ENCODE results near the gene SPATA17.
"Not testable (repeated sequence)": the region's sequence is repeated elsewhere in the genome, so short reads cannot be mapped to it uniquely, and the experiment has no call there.

Gene SPATA17

DNA sequence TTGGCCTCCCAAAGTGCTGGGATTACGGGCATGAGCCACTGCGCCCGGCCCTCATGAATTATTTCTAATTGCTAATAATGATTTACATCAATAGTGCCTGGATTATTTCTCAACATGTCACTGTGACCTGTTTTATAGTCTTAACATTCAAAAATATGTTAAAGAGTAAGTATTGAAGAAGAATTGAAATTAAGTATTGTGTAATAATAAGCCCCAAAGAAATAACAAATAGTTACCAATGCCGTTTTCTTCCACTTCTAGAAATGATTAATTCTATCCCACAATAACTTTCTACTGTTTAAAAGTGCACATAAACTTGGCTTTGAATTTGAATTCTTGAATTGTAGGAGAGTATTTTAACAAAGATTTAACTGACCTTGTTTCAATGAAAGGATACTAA lies 19.5 kb downstream of the SPATA17 start:
- H3K27ac Mint-ChIP-seq = no peak overlapping the region
- H3K9me3 Mint-ChIP-seq = no peaks in the 10 kb centered on the region
- H3K4me3 Mint-ChIP-seq = no peak overlapping the region

DNA sequence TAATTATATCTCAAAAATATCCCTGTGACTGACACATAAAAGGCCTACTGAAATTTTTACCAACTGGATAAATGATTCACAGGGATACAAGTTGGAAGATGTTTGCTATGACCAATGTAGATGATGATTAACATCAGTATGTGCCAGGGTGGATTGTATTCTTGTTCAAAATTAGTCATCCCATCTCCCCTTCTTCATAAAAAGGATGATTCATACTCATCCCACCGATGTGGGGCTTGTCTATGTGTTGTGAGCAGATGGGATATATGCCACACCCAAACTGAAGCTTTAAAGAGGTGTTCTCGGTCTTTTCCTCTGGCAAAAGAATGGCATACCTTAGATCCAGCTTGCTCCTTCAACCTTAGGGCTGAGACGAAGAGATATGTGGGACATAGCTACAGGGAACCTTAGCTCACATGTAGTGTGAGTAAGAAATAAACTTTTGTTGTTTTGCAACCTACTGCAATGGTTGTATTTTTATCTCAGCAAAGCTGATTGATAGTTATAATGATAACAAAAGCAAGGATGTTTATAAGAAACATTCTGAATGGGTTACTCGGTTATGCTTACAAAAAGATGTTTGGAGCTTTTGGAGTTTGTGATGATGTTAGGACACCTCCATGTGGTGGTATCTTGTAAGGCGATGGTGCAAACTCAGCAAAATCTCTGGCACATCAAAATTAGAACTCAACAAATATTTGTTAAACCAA lies 29.4 kb downstream of the SPATA17 start:
- H3K27ac Mint-ChIP-seq = no peak overlapping the region
- H3K9me3 Mint-ChIP-seq = no peaks in the 10 kb centered on the region
- H3K4me1 Mint-ChIP-seq = no peaks in the 10 kb centered on the region
- H3K27me3 Mint-ChIP-seq = no peaks in the 10 kb centered on the region
- H3K36me3 Mint-ChIP-seq = no peaks in the 10 kb centered on the region
- H3K4me3 Mint-ChIP-seq = no peak overlapping the region

More for the DNA sequence above, 19.5 kb downstream of the SPATA17 start:
- no peaks in the 10 kb centered on the region for H3K36me3 Mint-ChIP-seq
- H3K27me3 Mint-ChIP-seq = peaks cover 5% of the 10 kb centered on the region
- no peaks in the 10 kb centered on the region for H3K4me1 Mint-ChIP-seq

DNA sequence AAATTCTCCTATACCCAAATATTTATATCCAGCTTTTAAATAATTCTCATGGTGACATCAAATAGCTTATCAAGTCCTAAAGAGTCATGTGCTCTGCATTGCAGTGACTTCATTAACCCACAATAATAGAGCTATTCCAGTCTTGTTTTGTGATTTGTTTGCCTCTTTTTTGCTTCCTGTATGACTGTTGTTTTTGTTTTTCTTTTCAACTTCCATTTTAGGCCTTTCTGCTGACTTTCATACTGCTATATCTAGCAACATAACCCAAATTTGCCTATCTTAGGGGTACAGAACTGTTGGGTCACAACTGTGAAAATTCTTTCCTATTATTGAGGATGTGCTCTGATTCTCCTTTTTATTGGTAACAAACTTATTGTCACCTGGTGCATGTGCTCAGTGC lies 30.3 kb downstream of the SPATA17 start:
- Mint-ChIP-seq H3K36me3 (no peaks in the 10 kb centered on the region), H3K9me3 (no peaks in the 10 kb centered on the region), H3K27me3 (no peaks in the 10 kb centered on the region), H3K4me3 (no peak overlapping the region), H3K4me1 (no peaks in the 10 kb centered on the region), H3K27ac (peak overlapping the region; percentile 9)

DNA sequence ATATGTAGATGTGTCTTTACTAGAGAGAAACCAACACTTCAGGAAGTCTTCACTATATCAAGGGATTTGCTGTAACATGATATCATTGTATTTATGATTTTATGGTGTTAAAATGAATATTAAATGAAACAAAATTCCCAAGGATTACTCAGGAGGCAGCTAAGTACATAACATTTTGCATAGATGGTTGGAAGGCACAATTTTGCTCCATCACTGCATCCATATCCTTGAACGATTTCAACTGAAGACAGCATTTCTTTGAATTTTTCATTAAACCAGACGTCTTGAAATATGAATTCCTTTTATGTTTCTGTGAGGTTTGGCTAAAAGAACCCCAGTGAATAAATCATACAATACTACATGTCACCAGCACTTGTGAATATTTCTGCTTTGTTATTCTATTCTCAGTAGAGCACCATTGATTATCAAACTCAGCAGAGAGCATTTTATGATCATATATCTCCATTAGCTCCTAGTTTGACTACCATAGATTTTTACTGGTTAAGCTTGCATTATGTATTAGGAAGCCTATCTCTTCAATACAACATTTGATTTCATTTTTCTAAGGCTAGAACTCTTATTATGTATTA lies 37.3 kb downstream of the SPATA17 start:
- H3K27me3 Mint-ChIP-seq = peaks cover 6% of the 10 kb centered on the region
- H3K4me3 Mint-ChIP-seq = no peak overlapping the region
- no peaks in the 10 kb centered on the region for H3K9me3 Mint-ChIP-seq
- no peak overlapping the region for H3K27ac Mint-ChIP-seq
- no peaks in the 10 kb centered on the region for H3K36me3 Mint-ChIP-seq
- H3K4me1 Mint-ChIP-seq = no peaks in the 10 kb centered on the region

DNA sequence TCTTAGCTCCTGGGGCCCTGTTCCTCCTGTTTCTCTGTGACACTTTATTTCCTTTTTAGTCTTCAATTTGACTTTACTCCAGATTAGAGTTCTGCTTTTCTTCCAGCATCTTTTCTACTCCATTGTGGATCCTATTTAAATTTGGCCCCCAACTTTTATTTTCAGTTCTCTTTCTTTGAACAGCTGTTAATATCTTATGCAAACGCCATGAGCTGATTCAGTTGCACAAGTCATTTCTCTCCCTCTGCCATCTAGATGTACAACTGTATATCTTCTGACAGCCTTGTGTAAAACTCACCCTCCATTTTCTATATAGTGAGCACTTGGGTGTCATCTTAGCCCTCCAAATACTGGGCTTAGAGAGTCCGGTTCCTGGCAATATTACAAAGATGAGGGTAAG lies 42.2 kb downstream of the SPATA17 start:
- peaks cover 9% of the 10 kb centered on the region for H3K27me3 Mint-ChIP-seq
- no peaks in the 10 kb centered on the region for H3K9me3 Mint-ChIP-seq
- no peak overlapping the region for H3K4me3 Mint-ChIP-seq
- H3K36me3 Mint-ChIP-seq = no peaks in the 10 kb centered on the region
- no peaks in the 10 kb centered on the region for H3K4me1 Mint-ChIP-seq
- no peak overlapping the region for H3K27ac Mint-ChIP-seq

DNA sequence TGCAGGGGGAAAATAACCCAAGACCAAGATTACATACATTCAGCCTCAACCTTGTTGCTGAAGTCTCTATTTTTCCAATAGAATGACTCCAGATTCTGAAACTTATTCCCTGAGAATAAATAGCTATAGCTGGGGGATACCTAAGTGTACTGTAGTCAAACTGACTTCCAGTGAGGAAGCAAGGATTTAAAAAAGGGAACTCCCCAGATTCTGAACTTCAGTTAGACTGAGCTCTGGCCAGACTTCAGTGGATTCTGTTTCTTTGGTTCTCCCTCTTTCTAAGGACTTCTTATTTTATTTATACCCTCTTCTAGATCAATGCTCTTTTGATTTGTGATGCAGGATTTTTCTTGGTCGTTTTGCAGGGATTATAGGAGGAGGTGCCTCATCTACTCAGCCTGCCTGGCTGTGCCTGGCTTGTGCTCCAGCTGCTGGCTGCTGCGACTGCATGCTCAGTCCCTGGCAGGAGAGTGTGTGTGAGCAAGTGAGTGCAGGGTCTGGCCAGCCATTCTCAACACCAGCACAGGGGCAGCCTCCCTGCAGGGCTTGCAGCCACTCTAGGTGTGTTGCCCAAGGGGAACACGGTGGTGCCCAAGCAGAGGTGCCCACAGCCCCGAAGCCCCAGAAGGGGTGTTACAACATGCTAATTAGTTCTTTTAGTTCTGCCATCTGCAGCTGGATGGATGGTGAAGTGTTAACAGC lies 43.0 kb downstream of the SPATA17 start:
- Mint-ChIP-seq H3K4me1 (no peaks in the 10 kb centered on the region), H3K4me3 (no peak overlapping the region), H3K9me3 (no peaks in the 10 kb centered on the region), H3K27ac (no peak overlapping the region), H3K36me3 (no peaks in the 10 kb centered on the region), H3K27me3 (peaks cover 9% of the 10 kb centered on the region)

DNA sequence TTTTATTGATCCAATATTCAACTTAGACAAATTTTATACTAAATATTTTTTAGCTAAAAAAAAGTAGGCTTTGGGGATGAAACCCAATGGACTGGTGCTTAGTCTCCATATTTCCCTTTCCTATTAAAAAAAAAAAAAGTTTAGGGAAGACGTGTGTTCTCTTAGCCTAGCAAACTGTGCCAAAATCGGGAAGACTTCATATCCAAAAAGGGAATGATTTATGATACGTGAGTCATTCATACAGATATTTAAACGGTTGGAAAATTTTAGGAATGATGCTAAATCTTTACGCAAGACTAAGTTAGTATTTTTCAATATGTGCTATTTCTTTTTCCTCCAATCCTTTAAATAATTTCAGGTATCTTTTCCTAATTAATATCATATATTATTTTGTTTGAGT lies 50.7 kb downstream of the SPATA17 start:
- no peaks in the 10 kb centered on the region for H3K36me3 Mint-ChIP-seq
- no peaks in the 10 kb centered on the region for H3K9me3 Mint-ChIP-seq
- H3K27ac Mint-ChIP-seq = no peak overlapping the region
- no peak overlapping the region for H3K4me3 Mint-ChIP-seq
- peaks cover 1% of the 10 kb centered on the region for H3K27me3 Mint-ChIP-seq
- H3K4me1 Mint-ChIP-seq = no peaks in the 10 kb centered on the region

DNA sequence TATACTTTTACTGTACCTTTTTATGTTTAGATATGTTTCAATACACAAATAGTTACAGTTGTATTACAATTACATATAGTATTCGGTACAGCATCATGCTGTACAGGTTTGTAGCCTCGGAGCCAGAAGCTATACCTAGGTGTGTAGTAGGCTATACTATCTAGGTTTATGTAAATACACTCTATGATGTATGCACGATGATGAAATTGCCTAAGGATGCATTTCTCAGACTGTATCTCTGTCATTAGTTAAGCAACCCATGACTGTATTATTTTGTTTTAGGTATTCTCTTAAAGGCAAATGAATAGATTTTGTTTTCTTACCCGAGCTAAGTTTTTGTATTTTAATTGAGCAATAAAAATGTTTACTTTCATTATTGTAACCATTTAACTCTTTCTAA lies 56.4 kb downstream of the SPATA17 start:
- H3K27me3 Mint-ChIP-seq = peaks cover 3% of the 10 kb centered on the region
- H3K36me3 Mint-ChIP-seq = no peaks in the 10 kb centered on the region
- no peaks in the 10 kb centered on the region for H3K9me3 Mint-ChIP-seq
- H3K27ac Mint-ChIP-seq = no peak overlapping the region
- no peaks in the 10 kb centered on the region for H3K4me1 Mint-ChIP-seq
- H3K4me3 Mint-ChIP-seq = no peak overlapping the region

DNA sequence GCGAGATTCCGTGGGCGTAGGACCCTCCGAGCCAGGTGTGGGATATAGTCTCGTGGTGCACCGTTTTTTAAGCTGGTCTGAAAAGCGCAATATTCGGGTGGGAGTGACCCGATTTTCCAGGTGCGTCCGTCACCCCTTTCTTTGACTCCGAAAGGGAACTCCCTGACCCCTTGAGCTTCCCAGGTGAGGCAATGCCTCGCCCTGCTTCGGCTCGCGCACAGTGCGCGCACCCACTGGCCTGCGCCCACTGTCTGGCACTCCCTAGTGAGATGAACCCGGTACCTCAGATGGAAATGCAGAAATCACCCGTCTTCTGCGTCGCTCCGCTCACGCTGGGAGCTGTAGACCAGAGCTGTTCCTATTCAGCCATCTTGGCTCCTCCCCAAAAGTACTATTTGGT lies 65.0 kb downstream of the SPATA17 start:
- not testable (repeated sequence) for H3K27ac Mint-ChIP-seq, H3K4me1 Mint-ChIP-seq, H3K4me3 Mint-ChIP-seq, H3K27me3 Mint-ChIP-seq, H3K9me3 Mint-ChIP-seq, H3K36me3 Mint-ChIP-seq

DNA sequence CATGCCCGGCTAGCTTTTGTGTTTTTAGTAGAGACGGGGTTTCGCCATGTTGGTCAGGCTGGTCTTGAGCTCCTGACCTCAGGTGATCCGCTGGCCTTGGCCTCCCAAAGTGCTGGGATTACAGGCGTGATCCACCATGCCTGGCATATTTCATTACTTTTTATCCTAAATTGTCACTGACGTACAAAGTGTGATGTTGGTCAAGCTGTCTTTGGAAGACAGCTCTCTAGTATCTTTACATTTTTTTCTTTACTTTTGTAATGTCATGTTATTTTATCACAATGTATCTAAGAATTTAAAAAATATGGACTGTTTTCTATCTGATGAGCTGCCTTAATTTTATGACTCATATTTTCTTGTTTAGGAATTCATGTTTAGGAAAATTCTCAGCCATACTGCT lies 72.2 kb downstream of the SPATA17 start:
- no peaks in the 10 kb centered on the region for H3K36me3 Mint-ChIP-seq
- no peak overlapping the region for H3K4me3 Mint-ChIP-seq
- no peaks in the 10 kb centered on the region for H3K4me1 Mint-ChIP-seq
- H3K27ac Mint-ChIP-seq = no peak overlapping the region
- H3K9me3 Mint-ChIP-seq = peaks cover 10% of the 10 kb centered on the region
- H3K27me3 Mint-ChIP-seq = peaks cover 5% of the 10 kb centered on the region

DNA sequence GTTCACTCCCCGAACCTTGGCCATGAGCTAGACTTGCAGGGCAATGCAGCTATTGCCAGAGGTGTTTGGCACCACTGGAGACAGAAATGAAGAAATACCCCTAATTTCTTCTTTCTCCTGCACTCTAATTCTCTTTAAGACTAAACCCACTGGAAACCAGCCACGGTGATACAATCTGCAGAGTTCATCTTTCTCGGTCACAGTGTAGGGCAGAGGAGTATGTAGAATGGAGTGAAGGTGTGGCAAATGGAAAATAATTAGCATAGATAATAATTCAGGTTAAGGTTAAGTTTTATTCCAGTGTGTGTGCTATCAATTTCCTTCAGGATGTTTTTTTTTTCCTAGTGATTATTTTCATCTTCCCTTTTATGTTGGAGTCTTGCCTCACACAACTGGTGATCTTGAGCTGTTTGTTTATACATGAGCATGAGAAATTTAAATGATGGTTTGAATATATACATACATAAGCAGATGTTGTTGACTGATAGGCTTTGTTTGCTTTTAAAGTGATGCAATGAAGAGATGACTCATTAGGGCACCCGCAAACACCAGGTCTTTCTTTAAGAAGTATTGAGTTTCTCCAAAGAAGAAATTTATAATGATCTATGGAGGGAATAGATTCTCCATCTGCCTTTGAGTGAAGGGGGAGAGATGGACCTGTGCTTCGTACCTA lies 81.9 kb downstream of the SPATA17 start:
- peaks cover 5% of the 10 kb centered on the region for H3K9me3 Mint-ChIP-seq
- H3K27ac Mint-ChIP-seq = no peak overlapping the region
- no peaks in the 10 kb centered on the region for H3K4me1 Mint-ChIP-seq
- peaks cover 10% of the 10 kb centered on the region for H3K27me3 Mint-ChIP-seq
- no peak overlapping the region for H3K4me3 Mint-ChIP-seq
- no peaks in the 10 kb centered on the region for H3K36me3 Mint-ChIP-seq

DNA sequence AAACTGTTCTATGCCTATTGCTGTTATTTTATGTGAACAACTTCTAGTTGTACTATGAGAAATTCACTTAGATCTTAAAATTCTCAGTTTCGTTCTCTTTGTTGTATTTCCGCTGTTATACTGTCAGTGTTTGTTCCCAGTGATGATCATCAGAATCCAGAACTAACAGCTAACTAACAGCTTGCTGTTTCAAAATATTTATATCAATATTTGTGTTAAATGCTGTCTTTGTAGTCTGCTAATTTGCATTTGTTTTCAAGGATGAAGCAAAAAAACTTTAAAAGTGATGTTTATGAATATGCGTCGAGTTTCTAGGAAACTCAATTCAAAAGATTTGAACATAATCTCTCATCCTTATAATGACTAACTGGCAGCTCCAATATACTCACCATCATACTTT lies 84.5 kb downstream of the SPATA17 start:
- Mint-ChIP-seq H3K27me3 (peaks cover 11% of the 10 kb centered on the region), H3K27ac (no peak overlapping the region), H3K36me3 (no peaks in the 10 kb centered on the region), H3K4me1 (no peaks in the 10 kb centered on the region), H3K9me3 (peaks cover 5% of the 10 kb centered on the region), H3K4me3 (no peak overlapping the region)

DNA sequence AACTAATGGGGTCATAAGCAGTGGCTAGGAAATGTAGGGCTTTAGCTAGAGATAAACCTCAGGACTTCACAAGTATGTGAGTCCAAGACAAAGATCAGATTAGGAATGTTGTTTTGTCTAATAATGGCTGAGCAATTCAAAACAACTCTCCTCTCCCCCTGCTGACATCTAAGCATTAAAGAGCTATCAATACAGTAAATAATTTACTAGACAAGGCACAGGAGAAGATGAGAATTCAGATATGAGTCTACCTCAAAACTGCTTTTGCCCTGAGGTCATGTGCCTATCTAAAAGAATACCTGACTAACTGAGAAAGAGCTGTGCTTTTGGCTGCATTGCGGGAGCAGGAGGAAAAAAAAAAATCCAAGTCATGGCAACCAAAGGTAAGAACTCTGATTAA lies 86.8 kb downstream of the SPATA17 start:
- no peaks in the 10 kb centered on the region for H3K4me1 Mint-ChIP-seq
- no peaks in the 10 kb centered on the region for H3K36me3 Mint-ChIP-seq
- no peaks in the 10 kb centered on the region for H3K9me3 Mint-ChIP-seq

DNA sequence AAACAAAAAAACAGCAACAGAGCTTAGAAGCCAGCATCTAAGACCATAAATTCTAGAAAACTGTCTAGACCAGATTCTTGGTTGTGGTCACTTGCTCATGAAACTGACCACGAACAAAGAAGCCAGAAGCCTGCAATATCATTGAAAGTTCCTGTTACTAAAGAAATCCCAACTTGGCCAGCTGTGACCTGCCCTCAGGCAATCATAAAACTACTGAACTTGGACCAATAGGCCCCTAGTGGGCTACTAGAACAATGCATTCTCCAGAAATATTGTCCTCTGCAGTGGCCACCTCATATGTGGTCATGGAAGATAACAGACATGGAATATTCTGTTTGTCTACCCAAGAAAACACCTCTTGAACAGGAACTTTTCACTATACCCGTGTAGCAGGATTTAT lies 87.7 kb downstream of the SPATA17 start:
- no peaks in the 10 kb centered on the region for H3K4me1 Mint-ChIP-seq

More for the DNA sequence above, 86.8 kb downstream of the SPATA17 start:
- Mint-ChIP-seq H3K27ac (no peak overlapping the region), H3K4me3 (no peak overlapping the region), H3K27me3 (peaks cover 10% of the 10 kb centered on the region)

DNA sequence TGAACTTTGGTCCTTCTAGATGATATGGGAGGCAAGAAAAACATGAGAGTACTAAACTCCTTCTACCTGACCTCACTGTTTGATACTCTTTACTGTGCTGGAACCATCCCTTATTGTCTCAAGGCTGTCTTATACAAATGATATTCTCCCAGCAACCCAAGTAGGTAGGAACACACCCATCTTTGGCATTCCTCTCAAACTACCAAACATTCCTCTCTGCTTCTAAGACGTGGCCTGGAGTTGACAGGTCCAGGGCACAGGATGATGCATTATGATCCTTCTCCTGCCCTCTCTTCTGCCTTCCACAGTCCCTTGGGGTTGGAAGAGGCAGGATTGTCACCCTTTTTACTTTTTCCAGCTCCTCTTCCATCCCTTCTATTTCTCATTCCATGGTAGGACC lies 90.5 kb downstream of the SPATA17 start:
- H3K4me1 Mint-ChIP-seq = no peaks in the 10 kb centered on the region
- no peak overlapping the region for H3K27ac Mint-ChIP-seq
- H3K9me3 Mint-ChIP-seq = no peaks in the 10 kb centered on the region
- no peak overlapping the region for H3K4me3 Mint-ChIP-seq
- peaks cover 3% of the 10 kb centered on the region for H3K27me3 Mint-ChIP-seq
- no peaks in the 10 kb centered on the region for H3K36me3 Mint-ChIP-seq

More for the DNA sequence above, 87.7 kb downstream of the SPATA17 start:
- Mint-ChIP-seq H3K27ac (no peak overlapping the region), H3K36me3 (no peaks in the 10 kb centered on the region), H3K27me3 (peaks cover 3% of the 10 kb centered on the region), H3K9me3 (no peaks in the 10 kb centered on the region), H3K4me3 (no peak overlapping the region)

DNA sequence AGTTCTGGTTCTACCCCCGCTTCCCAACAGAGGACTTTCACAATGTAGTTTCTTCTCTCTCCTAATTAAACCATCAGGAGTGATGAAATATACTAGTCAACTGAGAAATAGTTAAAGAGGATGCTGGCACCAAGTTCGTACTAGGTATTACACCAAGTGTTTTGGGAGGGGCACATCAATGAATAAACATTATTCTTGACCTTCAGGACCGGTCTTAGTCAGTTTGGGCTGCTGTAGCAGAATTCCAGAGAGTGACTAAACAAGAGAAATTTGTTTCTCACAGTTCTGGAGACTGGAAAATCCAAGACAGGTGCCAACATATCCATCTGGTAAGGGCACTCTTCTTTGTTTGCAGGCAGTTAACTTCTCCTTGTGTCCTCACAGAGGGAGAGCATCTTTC lies 103.8 kb downstream of the SPATA17 start:
- no peak overlapping the region for H3K4me3 Mint-ChIP-seq
- H3K27ac Mint-ChIP-seq = no peak overlapping the region
- H3K27me3 Mint-ChIP-seq = peaks cover 2% of the 10 kb centered on the region
- no peaks in the 10 kb centered on the region for H3K4me1 Mint-ChIP-seq
- no peaks in the 10 kb centered on the region for H3K36me3 Mint-ChIP-seq
- H3K9me3 Mint-ChIP-seq = no peaks in the 10 kb centered on the region

Data from activated naive CD4-positive, alpha-beta T cell treated with anti-CD3 and anti-CD28 coated beads, Interleukin-2, amount 50 U/mL, for 24 hours (primary cell).